H9 (cell line): ENCODE data around the gene EIF4E1B. TPM values are rescaled to one million over a fixed set of nuclear protein-coding genes. Genes with fewer than 3 reads are reported as not detected.

ENCODE experiments used
- DNase-seq: peaks from one replicate; pipeline ENCODE4 v3.0.0-alpha.2; 2017
- H2AFZ ChIP-seq: one replicate; pipeline ENCODE4 v1.6.1; 2013; ENCODE audit warnings: mild to moderate bottlenecking, low read length, control low read depth, moderate library complexity
- H2AK5ac ChIP-seq: 2 replicates; pipeline ENCODE4 v1.6.1; 2013; ENCODE audit warnings: low read length, control low read depth, mixed read lengths; ENCODE audit not compliant: insufficient read length
- H2BK120ac ChIP-seq: one replicate; pipeline ENCODE4 v1.6.1; 2013; ENCODE audit warnings: low read depth, mild to moderate bottlenecking, low read length, control low read depth, inconsistent platforms; ENCODE audit not compliant: poor library complexity, severe bottlenecking
- H2BK12ac ChIP-seq: 2 replicates; pipeline ENCODE4 v1.6.1; 2013; ENCODE audit warnings: low read length, control low read depth, mixed read lengths, low read depth; ENCODE audit not compliant: insufficient read length
- H2BK15ac ChIP-seq: 2 replicates; pipeline ENCODE4 v1.6.1; 2013; ENCODE audit warnings: low read depth, low read length, control low read depth
- H2BK20ac ChIP-seq: one replicate; pipeline ENCODE4 v1.6.1; 2013; ENCODE audit warnings: low read depth, mild to moderate bottlenecking, low read length, control low read depth, inconsistent platforms; ENCODE audit not compliant: poor library complexity, severe bottlenecking
- H2BK5ac ChIP-seq: 2 replicates; pipeline ENCODE4 v1.6.1; 2013; ENCODE audit warnings: low read length, control low read depth, mixed read lengths; ENCODE audit not compliant: insufficient read length
- H3K14ac ChIP-seq: 2 replicates; pipeline ENCODE4 v1.6.1; 2013; ENCODE audit warnings: low read length, control low read depth; ENCODE audit not compliant: insufficient read depth
- H3K18ac ChIP-seq: 2 replicates; pipeline ENCODE4 v1.6.1; 2013; ENCODE audit warnings: low read depth, mild to moderate bottlenecking, mixed read lengths, low read length, control low read depth; ENCODE audit not compliant: insufficient read length
- H3K23ac ChIP-seq: 2 replicates; pipeline ENCODE4 v1.6.1; 2013; ENCODE audit warnings: low read length, control low read depth, mixed read lengths, low read depth; ENCODE audit not compliant: insufficient read length
- H3K23me2 ChIP-seq: 2 replicates; pipeline ENCODE4 v1.6.1; 2013; ENCODE audit warnings: low read depth, mild to moderate bottlenecking, mixed read lengths, low read length, control low read depth; ENCODE audit not compliant: insufficient read length, poor library complexity, severe bottlenecking
- H3K27ac ChIP-seq: 2 replicates; pipeline ENCODE4 v1.5.1; 2013; ENCODE audit warnings: low read length, control low read depth, mixed read lengths, low read depth; ENCODE audit not compliant: insufficient read length
- H3K27me3 ChIP-seq: 2 replicates; pipeline ENCODE4 v1.6.1; 2013; ENCODE audit warnings: low read length, control low read depth, inconsistent platforms; ENCODE audit not compliant: insufficient read depth
- H3K4ac ChIP-seq: 2 replicates; pipeline ENCODE4 v1.6.1; 2013; ENCODE audit warnings: low read depth, mild to moderate bottlenecking, control low read depth, inconsistent platforms, low read length, moderate library complexity
- H3K4me1 ChIP-seq: 2 replicates; pipeline ENCODE4 v1.6.1; 2013; ENCODE audit warnings: low read length, control low read depth, inconsistent platforms; ENCODE audit not compliant: insufficient read depth
- H3K4me2 ChIP-seq: 2 replicates; pipeline ENCODE4 v1.6.1; 2013; ENCODE audit warnings: low read length, control low read depth, mixed read lengths; ENCODE audit not compliant: insufficient read length, insufficient read depth
- H3K56ac ChIP-seq: 2 replicates; pipeline ENCODE4 v1.6.1; 2013; ENCODE audit warnings: low read depth, mild to moderate bottlenecking, mixed read lengths, low read length, control low read depth; ENCODE audit not compliant: insufficient read length
- H3K79me1 ChIP-seq: 2 replicates; pipeline ENCODE4 v1.6.1; 2013; ENCODE audit warnings: low read depth, mild to moderate bottlenecking, moderate library complexity, low read length, control low read depth, inconsistent platforms; ENCODE audit not compliant: insufficient read depth, poor library complexity, severe bottlenecking
- H3K79me2 ChIP-seq: 2 replicates; pipeline ENCODE4 v1.6.1; 2013; ENCODE audit warnings: low read length, control low read depth, inconsistent platforms; ENCODE audit not compliant: insufficient read depth
- H3K9ac ChIP-seq: 2 replicates; pipeline ENCODE4 v1.6.1; 2013; ENCODE audit warnings: low read length, control low read depth, mixed read lengths; ENCODE audit not compliant: insufficient read length; ENCODE audit errors: extremely low read depth
- H3K9me3 ChIP-seq: one replicate; pipeline ENCODE4 v1.6.1; 2013; ENCODE audit warnings: low read depth, low read length, inconsistent platforms; ENCODE audit not compliant: control insufficient read depth
- H3T11ph ChIP-seq: one replicate; pipeline ENCODE4 v1.6.1; 2013; ENCODE audit warnings: mild to moderate bottlenecking, low read length, control low read depth, inconsistent platforms
- H4K20me1 ChIP-seq: one replicate; pipeline ENCODE4 v1.6.1; 2013; ENCODE audit not compliant: control insufficient read depth, insufficient read length, insufficient read depth
- H4K5ac ChIP-seq: 2 replicates; pipeline ENCODE4 v1.6.1; 2013; ENCODE audit warnings: low read depth, mild to moderate bottlenecking, mixed read lengths, low read length, control low read depth; ENCODE audit not compliant: insufficient read length
- H4K8ac ChIP-seq: replicated peaks from 2 replicates; pipeline ENCODE4 v1.6.1; 2013; ENCODE audit warnings: low read length, control low read depth, mixed read lengths, low read depth; ENCODE audit not compliant: insufficient read length
- H4K91ac ChIP-seq: 2 replicates; pipeline ENCODE4 v1.6.1; 2013; ENCODE audit warnings: low read depth, mild to moderate bottlenecking, moderate library complexity, mixed read lengths, low read length, control low read depth; ENCODE audit not compliant: insufficient read length
- H3K27ac Mint-ChIP-seq, 3 experiments: 2 replicates in 2 of 3; 3 replicates in 1 of 3; pipeline ENCODE4 v1.8.0; 2020 to 2021; ENCODE audit warnings: mixed read lengths in 3 of 3, mild to moderate bottlenecking in 1 of 3, moderate library complexity in 1 of 3
- H3K27me3 Mint-ChIP-seq: 2 replicates; pipeline ENCODE4 v1.8.0; 2021; ENCODE audit warnings: low read depth, mild to moderate bottlenecking, moderate library complexity, mixed read lengths
- H3K36me3 Mint-ChIP-seq, 3 experiments: 2 replicates in 2 of 3; 3 replicates in 1 of 3; pipeline ENCODE4 v1.8.0; 2020 to 2021; ENCODE audit warnings: low read depth in 3 of 3, mixed read lengths in 3 of 3; ENCODE audit not compliant: insufficient read depth in 1 of 3
- H3K4me1 Mint-ChIP-seq, 2 experiments: 2 replicates each; pipeline ENCODE4 v1.8.0; 2020; ENCODE audit warnings: mixed read lengths in 2 of 2
- H3K4me3 Mint-ChIP-seq, 2 experiments: 2 replicates in 1 of 2; 3 replicates in 1 of 2; pipeline ENCODE4 v1.8.0; 2020 to 2021; ENCODE audit warnings: mild to moderate bottlenecking in 2 of 2, mixed read lengths in 2 of 2, moderate library complexity in 1 of 2
- H3K9me3 Mint-ChIP-seq, 2 experiments: 2 replicates in 1 of 2; 3 replicates in 1 of 2; pipeline ENCODE4 v1.8.0; 2020; ENCODE audit warnings: mild to moderate bottlenecking in 2 of 2, mixed read lengths in 2 of 2, moderate library complexity in 1 of 2
- CTCF ChIP-seq: fragments of 200-600 bp; sonication (generic); conservative IDR thresholded peaks from 3 replicates; pipeline ENCODE4 v1.8.0; 2021; ENCODE audit warnings: antibody characterized with exemption, mild to moderate bottlenecking
- WGBS: extraction: QIAGEN DNeasy Blood & Tissue Kit; methylation state at CpG from one replicate; pipeline ENCODE4 v1.1.7; 2013; ENCODE audit warnings: missing lambda C conversion rate, low lambda C conversion rate, mixed read lengths; ENCODE audit not compliant: insufficient read length; ENCODE audit errors: extremely low coverage; 5-methylcytosine and 5-hydroxymethylcytosine counted together
- total RNA-seq: library from RNA; stranded (reverse); gene quantifications from 2 replicates; pipeline ENCODE4 v1.2.1, GENCODE V29; 2021

The EIF4E1B gene
- total RNA-seq, 1 experiment from 2014 or later: 1.3 TPM

- Histone ChIP-seq H3K9me3 (no peaks in the 10 kb centered on the region), H3K18ac (no peak overlapping the region), H2BK5ac (no peak overlapping the region), H3K9ac (no peak overlapping the region), H2BK15ac (no peak overlapping the region), H3K27me3 (no peaks in the 10 kb centered on the region), H3K23ac (no peak overlapping the region), H3T11ph (no peak overlapping the region), H2BK20ac (no peak overlapping the region), H4K5ac (no peak overlapping the region), H3K79me1 (no peaks in the 10 kb centered on the region), H4K20me1 (no peaks in the 10 kb centered on the region), H2AK5ac (no peak overlapping the region), H3K14ac (no peak overlapping the region), H2BK120ac (no peak overlapping the region), H3K4ac (no peak overlapping the region), H2AFZ (no peak overlapping the region), H3K4me1 (no peaks in the 10 kb centered on the region), H2BK12ac (no peak overlapping the region), H3K23me2 (no peaks in the 10 kb centered on the region), H4K8ac (no peak overlapping the region), H3K27ac (no peak overlapping the region), H4K91ac (no peak overlapping the region), H3K56ac (no peak overlapping the region), H3K4me2 (no peak overlapping the region), H3K79me2 (no peaks in the 10 kb centered on the region)
- peaks cover 18 to 27% of the 10 kb centered on the region in 2 experiments for H3K4me1 Mint-ChIP-seq
- no CpG with 5 or more reads among the region's 2 CpGs for WGBS
- peaks cover 3% of the 10 kb centered on the region for H3K27me3 Mint-ChIP-seq
- peaks cover 4 to 12% (median 6%) of the 10 kb centered on the region in 3 experiments; a peak in 6 of 7 replicates for H3K36me3 Mint-ChIP-seq
- H3K27ac Mint-ChIP-seq: peak overlapping the region in 1 of 3 experiments; percentile 59; a peak in 2 of 7 replicates
- TF ChIP-seq CTCF: no peak
- DNase-seq: no peak
- H3K4me3 Mint-ChIP-seq: no peak overlapping the region
- no peaks in the 10 kb centered on the region for H3K9me3 Mint-ChIP-seq
Measured at GRCh38 chr5:176603091-176603490, 27.4 kb upstream of the EIF4E1B start.
